Spleen (tissue), 11 donors: ENCODE results near the gene SLC19A2. TPM values are rescaled to one million over a fixed set of nuclear protein-coding genes. Genes with fewer than 3 reads are reported as not detected.

Experiments used
- DNase-seq: peaks from one replicate; pipeline ENCODE4 v3.0.0-alpha.2; 2020
- H3K27ac ChIP-seq, 8 donors: fragments of 200-600 bp; sonication (generic) in 7 of 8; 1 replicate in 4 of 8; 2 replicates in 4 of 8; pipeline versions ENCODE4 v1.5.0 to v1.8.0; 2016 to 2021; ENCODE audit warnings: inconsistent platforms in 4 of 8, mild to moderate bottlenecking in 4 of 8, moderate library complexity in 1 of 8
- H3K27me3 ChIP-seq, 7 donors: fragments of 200-600 bp; sonication (generic) in 6 of 7; replicated peaks in 1 of 7; 1 replicate in 4 of 7; 2 replicates in 3 of 7; pipeline versions ENCODE4 v1.5.0 to v1.8.0; 2016 to 2021; ENCODE audit warnings: inconsistent platforms in 3 of 7, mild to moderate bottlenecking in 1 of 7
- H3K36me3 ChIP-seq, 6 donors: fragments of 200-600 bp; sonication (generic) in 5 of 6; 1 replicate in 4 of 6; 2 replicates in 2 of 6; pipeline versions ENCODE4 v1.5.0 to v1.8.0; 2016 to 2021; ENCODE audit warnings: inconsistent platforms in 2 of 6
- H3K4me1 ChIP-seq, 6 donors: fragments of 200-600 bp; sonication (generic) in 5 of 6; 1 replicate in 3 of 6; 2 replicates in 3 of 6; pipeline versions ENCODE4 v1.5.0 to v1.8.0; 2016 to 2021; ENCODE audit warnings: inconsistent platforms in 3 of 6
- H3K4me3 ChIP-seq, 8 donors: fragments of 200-600 bp; sonication (generic) in 7 of 8; 1 replicate in 4 of 8; 2 replicates in 4 of 8; pipeline versions ENCODE4 v1.5.0 to v1.8.0; 2016 to 2021; ENCODE audit warnings: inconsistent platforms in 4 of 8, mild to moderate bottlenecking in 4 of 8, moderate library complexity in 2 of 8
- H3K9me3 ChIP-seq, 8 donors: fragments of 200-600 bp; sonication (generic) in 7 of 8; 1 replicate in 4 of 8; 2 replicates in 4 of 8; pipeline versions ENCODE4 v1.5.0 to v1.8.0; 2016 to 2021; ENCODE audit warnings: inconsistent platforms in 4 of 8
- CTCF ChIP-seq, 11 experiments: fragments of 200-600 bp in 7 of 11; fragments of 450-650 bp in 4 of 11; sonication (generic) in 4 of 11; IDR thresholded peaks in 8 of 11; conservative IDR thresholded peaks in 3 of 11; 1 replicate in 7 of 11; 2 replicates in 4 of 11; pipeline versions ENCODE4 v1.4.0 to v1.8.0; 2016 to 2021; ENCODE audit warnings: antibody characterized with exemption in 11 of 11, inconsistent platforms in 4 of 11, mild to moderate bottlenecking in 1 of 11
- POLR2A ChIP-seq, 3 donors: fragments of 450-650 bp; IDR thresholded peaks; one replicate each; pipeline ENCODE4 v1.5.1; 2017; ENCODE audit warnings: antibody characterized with exemption in 3 of 3, mild to moderate bottlenecking in 1 of 3
- POLR2AphosphoS5 ChIP-seq, 3 donors: sonication (generic); formaldehyde crosslinking; IDR thresholded peaks; one replicate each; pipeline ENCODE4 v1.5.1; 2017; ENCODE audit warnings: antibody characterized with exemption in 3 of 3
- WGBS, 5 donors: extraction: QIAGEN DNeasy Blood & Tissue Kit in 3 of 5; methylation state at CpG; one replicate each; pipeline versions ENCODE4 v1.1.5 to v1.1.7; 2013 to 2018; 5-methylcytosine and 5-hydroxymethylcytosine counted together
- intact Hi-C: fragments of 100-400 bp; cut with DNase I; formaldehyde crosslinking; loops from one replicate; pipeline ENCODE4 v1.15.0; 2023; ENCODE audit warnings: low total_unique reads
- polyA plus RNA-seq, 3 donors: library from polyadenylated mRNA; stranded (reverse); fragments of 200-250 nt; gene quantifications; one replicate each; pipeline ENCODE4 v1.2.1, GENCODE V29; 2013
- total RNA-seq, 7 donors: library from RNA; depleted of rRNA in 3 of 7; stranded (reverse); fragments of >200 nt in 3 of 7; fragmentation: NEBNext Ultra II Directional in 4 of 7; extraction: Animal tissue kit (Norgen Biotek cat#: 25700) in 4 of 7; gene quantifications; one replicate each; pipeline versions ENCODE4 v1.1.0 to v1.2.1, GENCODE V29; 2016 to 2021
- donor health status: healthy with polysubstance abuse.
- donor health status: DM: no; HTN: no; CAD: no; lungs with moderate emphysema.
- donor health status: DM: no; HTN: no; CAD: no.
- donor health status: Bipolar disorder and iron deficiency.
- donor health status: healthy.
- donor health status: DM: no; HTN: no; CAD: no.
- donor health status: DM: yes; HTN: yes; CAD: no.

Gene SLC19A2
- total and polyA plus RNA-seq, 10 donors = 2.0 to 6.7 (median 3.6) TPM

GRCh38 chr1:169521226-169521625 lies 35.5 kb upstream of the SLC19A2 start:
- Histone ChIP-seq H3K27me3 (no peaks in the 10 kb centered on the region), H3K9me3 (no peaks in the 10 kb centered on the region), H3K36me3 (peaks cover 0 to 96% (median 0%) of the 10 kb centered on the region in 6 donors), H3K4me3 (no peak overlapping the region), H3K27ac (no peak overlapping the region), H3K4me1 (no peaks in the 10 kb centered on the region)
- no peak for TF ChIP-seq CTCF (IDR thresholded peaks at IDR 0.05 in 8 of 11, conservative IDR thresholded peaks at IDR 0.05 in 3 of 11)
- TF ChIP-seq POLR2AphosphoS5 (IDR thresholded peaks at IDR 0.05) = no peak
- no peak for TF ChIP-seq POLR2A (IDR thresholded peaks at IDR 0.05)
- intact Hi-C loops = no loop called here
- DNase-seq = no peak
- 97 to 100% (median 98%) methylated on average over 1 of the region's 1 CpG for WGBS, 5 donors

GRCh38 chr1:169517558-169518186 lies 31.9 kb upstream of the SLC19A2 start:
- H3K27me3 ChIP-seq = no peaks in the 10 kb centered on the region
- no peaks in the 10 kb centered on the region for H3K4me1 ChIP-seq
- intact Hi-C loops = no loop called here
- no peak for TF ChIP-seq POLR2A (IDR thresholded peaks at IDR 0.05)
- no peak for TF ChIP-seq CTCF (IDR thresholded peaks at IDR 0.05 in 8 of 11, conservative IDR thresholded peaks at IDR 0.05 in 3 of 11)
- no peak for TF ChIP-seq POLR2AphosphoS5 (IDR thresholded peaks at IDR 0.05)
- no peaks in the 10 kb centered on the region for H3K9me3 ChIP-seq
- no peak overlapping the region for H3K4me3 ChIP-seq
- H3K36me3 ChIP-seq = peaks cover 0 to 87% (median 0%) of the 10 kb centered on the region in 6 donors
- no peak overlapping the region for H3K27ac ChIP-seq
- no peak for DNase-seq
- WGBS, 5 donors = 90 to 98% (median 95%) methylated on average over 2 of the region's 2 CpGs

GRCh38 chr1:169515641-169516040 lies 29.9 kb upstream of the SLC19A2 start:
- no peak for DNase-seq
- H3K4me3 ChIP-seq = no peak overlapping the region
- H3K27me3 ChIP-seq = no peaks in the 10 kb centered on the region
- intact Hi-C loops = no loop called here
- H3K36me3 ChIP-seq = peaks cover 0 to 67% (median 0%) of the 10 kb centered on the region in 6 donors
- H3K27ac ChIP-seq = no peak overlapping the region
- TF ChIP-seq POLR2A (IDR thresholded peaks at IDR 0.05) = no peak
- no peak for TF ChIP-seq POLR2AphosphoS5 (IDR thresholded peaks at IDR 0.05)
- no peak for TF ChIP-seq CTCF (IDR thresholded peaks at IDR 0.05 in 8 of 11, conservative IDR thresholded peaks at IDR 0.05 in 3 of 11)
- H3K9me3 ChIP-seq = no peaks in the 10 kb centered on the region
- H3K4me1 ChIP-seq = no peaks in the 10 kb centered on the region

- H3K9me3 ChIP-seq = no peaks in the 10 kb centered on the region
- H3K4me1 ChIP-seq = no peaks in the 10 kb centered on the region
- H3K27ac ChIP-seq = no peak overlapping the region
- peaks cover 0 to 58% (median 0%) of the 10 kb centered on the region in 6 donors for H3K36me3 ChIP-seq
- DNase-seq = no peak
- no peaks in the 10 kb centered on the region for H3K27me3 ChIP-seq
- TF ChIP-seq POLR2AphosphoS5 (IDR thresholded peaks at IDR 0.05) = no peak
- TF ChIP-seq CTCF (IDR thresholded peaks at IDR 0.05 in 8 of 11, conservative IDR thresholded peaks at IDR 0.05 in 3 of 11) = no peak
- 67 to 91% (median 73%) methylated on average over 2 of the region's 2 CpGs for WGBS, 5 donors
- intact Hi-C loops = no loop called here
- H3K4me3 ChIP-seq = no peak overlapping the region
These were observed 29.0 kb upstream of the SLC19A2 start for GRCh38 chr1:169514566-169515270.
